Gastroesophageal sphincter (tissue), 4 donors: ENCODE measurements around the gene CFAP77. TPM values are rescaled to one million over a fixed set of nuclear protein-coding genes. Genes with fewer than 3 reads are reported as not detected.

Experiments used
- ATAC-seq: fragments of 150-250 bp; one replicate; pipeline ENCODE4 v1.9.1; 2016; ENCODE audit warnings: mild to moderate bottlenecking, moderate library complexity
- H3K27ac ChIP-seq, 4 donors: fragments of 200-600 bp; sonication (generic) in 3 of 4; 1 replicate in 3 of 4; 2 replicates in 1 of 4; pipeline ENCODE4 v1.5.1; 2016 to 2019
- H3K27me3 ChIP-seq: fragments of 200-600 bp; sonication (generic); one replicate; pipeline ENCODE4 v1.5.1; 2019
- H3K36me3 ChIP-seq, 2 donors: fragments of 200-600 bp; sonication (generic); one replicate each; pipeline ENCODE4 v1.5.1; 2019; ENCODE audit warnings: control low read depth in 1 of 2
- H3K4me1 ChIP-seq, 3 donors: fragments of 200-600 bp; sonication (generic); 1 replicate in 2 of 3; 2 replicates in 1 of 3; pipeline ENCODE4 v1.5.1; 2016 to 2019; ENCODE audit warnings: control low read depth in 2 of 3
- H3K4me3 ChIP-seq, 2 donors: fragments of 200-600 bp; sonication (generic); one replicate each; pipeline ENCODE4 v1.5.1; 2019; ENCODE audit warnings: mild to moderate bottlenecking in 1 of 2, moderate library complexity in 1 of 2
- H3K9me3 ChIP-seq, 3 donors: fragments of 200-600 bp; sonication (generic); one replicate each; pipeline ENCODE4 v1.5.1; 2017 to 2019; ENCODE audit warnings: control low read depth in 2 of 3
- CTCF ChIP-seq, 4 experiments: fragments of 200-600 bp in 2 of 4; fragments of 450-650 bp in 2 of 4; sonication (generic) in 1 of 4; IDR thresholded peaks; one replicate each; pipeline ENCODE4 v1.5.1; 2017 to 2019; ENCODE audit warnings: antibody characterized with exemption in 4 of 4, mild to moderate bottlenecking in 2 of 4, moderate library complexity in 2 of 4
- EP300 ChIP-seq: sonication (generic); formaldehyde crosslinking; IDR thresholded peaks from one replicate; pipeline ENCODE4 v1.6.1; 2017; ENCODE audit warnings: antibody characterized with exemption, mild to moderate bottlenecking
- POLR2A ChIP-seq, 2 donors: fragments of 450-650 bp; IDR thresholded peaks; one replicate each; pipeline ENCODE4 v1.6.1; 2017; ENCODE audit warnings: antibody characterized with exemption in 2 of 2, mild to moderate bottlenecking in 2 of 2, moderate library complexity in 1 of 2
- POLR2AphosphoS5 ChIP-seq: sonication (generic); formaldehyde crosslinking; IDR thresholded peaks from one replicate; pipeline ENCODE4 v1.6.1; 2017; ENCODE audit warnings: antibody characterized with exemption
- WGBS, 2 donors: methylation state at CpG; one replicate each; pipeline ENCODE4 v1.1.5; 2018; ENCODE audit warnings: low coverage in 1 of 2; 5-methylcytosine and 5-hydroxymethylcytosine counted together
- total RNA-seq, 4 donors: library from RNA; depleted of rRNA; stranded (reverse); fragments of >200 nt; gene quantifications; one replicate each; pipeline ENCODE4 v1.1.0, GENCODE V29; 2016

Gene CFAP77
- total RNA-seq, 4 donors from 2014 or later = not detected

GRCh38 chr9:132582786-132583583 lies 173.0 kb downstream of the CFAP77 start:
- TF ChIP-seq POLR2AphosphoS5 (no peak), EP300 (no peak), POLR2A (IDR thresholded peaks at IDR 0.05) (no peak), CTCF (IDR thresholded peaks at IDR 0.05) (no peak)
- no peak for ATAC-seq
- peaks cover 0 to 34% (median 5%) of the 10 kb centered on the region in 3 donors for H3K4me1 ChIP-seq
- no peak overlapping the region for H3K27ac ChIP-seq
- peaks cover 100% of the 10 kb centered on the region for H3K27me3 ChIP-seq
- H3K9me3 ChIP-seq = no peaks in the 10 kb centered on the region
- H3K36me3 ChIP-seq = no peaks in the 10 kb centered on the region
- 11 to 26% methylated on average over 5 of the region's 37 CpGs for WGBS, 2 donors
- H3K4me3 ChIP-seq = no peak overlapping the region

GRCh38 chr9:132583584-132584304 lies 173.7 kb downstream of the CFAP77 start:
- no peak for ATAC-seq
- WGBS, 2 donors = 0 to 2% methylated on average over 2 to 7 of the region's 8 CpGs
- Histone ChIP-seq H3K9me3 (no peaks in the 10 kb centered on the region), H3K4me1 (peaks cover 0 to 34% (median 5%) of the 10 kb centered on the region in 3 donors), H3K36me3 (no peaks in the 10 kb centered on the region), H3K27me3 (peaks cover 100% of the 10 kb centered on the region), H3K27ac (no peak overlapping the region), H3K4me3 (no peak overlapping the region)
- TF ChIP-seq POLR2AphosphoS5 (no peak), CTCF (IDR thresholded peaks at IDR 0.05) (no peak), EP300 (no peak), POLR2A (IDR thresholded peaks at IDR 0.05) (no peak)

GRCh38 chr9:132584601-132585560 lies 174.9 kb downstream of the CFAP77 start:
- 1 to 12% methylated on average over 10 to 20 of the region's 30 CpGs for WGBS, 2 donors
- peaks cover 100% of the 10 kb centered on the region for H3K27me3 ChIP-seq
- no peak overlapping the region for H3K4me3 ChIP-seq
- H3K4me1 ChIP-seq = peaks cover 0 to 43% (median 5%) of the 10 kb centered on the region in 3 donors
- no peaks in the 10 kb centered on the region for H3K9me3 ChIP-seq
- no peak for TF ChIP-seq POLR2A (IDR thresholded peaks at IDR 0.05)
- H3K36me3 ChIP-seq = no peaks in the 10 kb centered on the region
- no peak for ATAC-seq
- no peak overlapping the region for H3K27ac ChIP-seq

DNA sequence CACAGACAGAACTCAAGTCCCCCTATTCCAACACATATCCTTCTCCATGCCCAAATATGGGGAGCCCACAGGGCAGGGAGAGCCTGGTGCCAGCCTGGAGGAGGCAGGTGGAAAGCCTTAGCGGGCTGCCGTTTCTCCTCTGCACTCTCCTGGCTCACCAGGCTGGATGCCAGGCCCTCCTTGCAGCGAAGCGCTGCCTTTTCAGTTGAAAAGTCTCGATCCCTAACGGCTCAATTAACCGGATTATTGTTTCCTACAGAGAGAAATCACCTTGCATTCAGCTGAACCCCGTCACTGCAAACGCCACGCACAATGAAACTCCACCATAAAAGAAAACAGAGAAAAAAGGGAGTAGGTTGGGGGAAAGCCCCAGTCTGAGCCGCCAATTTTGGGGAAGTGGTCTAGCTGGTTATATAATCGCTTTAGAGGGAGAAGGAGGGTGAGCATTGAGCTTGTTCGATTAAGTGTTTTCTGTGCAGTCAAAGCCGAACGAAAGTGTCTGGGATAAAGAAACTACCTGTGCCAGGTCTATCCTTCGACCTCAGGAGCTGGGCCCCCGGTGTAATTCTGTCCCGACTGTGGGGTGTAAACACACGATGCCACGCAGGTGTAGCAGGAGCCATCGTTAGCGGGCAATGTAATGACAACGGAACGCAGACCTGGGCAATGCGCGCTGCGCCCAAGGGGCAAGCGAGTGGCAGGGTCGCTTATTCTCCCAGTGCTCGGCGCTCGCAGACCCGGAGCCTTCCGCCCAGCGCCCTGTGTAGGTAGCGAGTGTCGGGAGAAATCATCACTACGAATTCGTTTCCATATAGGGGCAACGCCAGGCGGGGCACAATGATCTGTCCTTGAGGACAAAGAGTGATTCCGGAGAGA lies 176.2 kb downstream of the CFAP77 start:
- WGBS, 2 donors = 0 to 5% methylated on average over 4 to 7 of the region's 42 CpGs
- H3K4me3 ChIP-seq = no peak overlapping the region
- no peaks in the 10 kb centered on the region for H3K36me3 ChIP-seq
- peaks cover 0 to 48% (median 5%) of the 10 kb centered on the region in 3 donors for H3K4me1 ChIP-seq
- no peak for TF ChIP-seq POLR2AphosphoS5
- no peak for TF ChIP-seq POLR2A (IDR thresholded peaks at IDR 0.05)
- TF ChIP-seq EP300 = no peak
- TF ChIP-seq CTCF (IDR thresholded peaks at IDR 0.05) = no peak
- peaks cover 100% of the 10 kb centered on the region for H3K27me3 ChIP-seq
- no peak overlapping the region for H3K27ac ChIP-seq
- no peaks in the 10 kb centered on the region for H3K9me3 ChIP-seq
- no peak for ATAC-seq
